ENCODE measurements around the gene ATP2A1.

ATP2A1 gene

GRCh38 chr16:28927815-28928214 lies 49.5 kb downstream of the ATP2A1 start:
- H3K27ac ChIP-seq (ENCODE audit: low read depth, low read length) = no peak overlapping the region
- no peak overlapping the region for H3K9ac ChIP-seq (ENCODE audit: low read depth, low read length)
- H3K9me3 ChIP-seq (ENCODE audit: insufficient read depth, low read depth, low read length) = no peaks in the 10 kb centered on the region
- H3K27me3 ChIP-seq (ENCODE audit: insufficient read depth, low read length) = no peaks in the 10 kb centered on the region
- no peak overlapping the region for H3K4me3 ChIP-seq (ENCODE audit: low read length)
- H3K4me1 ChIP-seq (ENCODE audit: insufficient read depth, low read length) = peaks cover 5% of the 10 kb centered on the region; the same call in 1 of the 2 replicates
- 80% methylated on average over 1 of the region's 1 CpG for WGBS
- H3K36me3 ChIP-seq (ENCODE audit: insufficient read depth, low read length) = no peaks in the 10 kb centered on the region

- Histone ChIP-seq H3K9ac (ENCODE audit: low read depth, low read length) (no peak overlapping the region), H3K27me3 (ENCODE audit: insufficient read depth, low read length) (no peaks in the 10 kb centered on the region), H3K4me3 (ENCODE audit: low read length) (no peak overlapping the region), H3K4me1 (ENCODE audit: insufficient read depth, low read length) (peaks cover 3% of the 10 kb centered on the region; the same call in 1 of the 2 replicates), H3K36me3 (ENCODE audit: insufficient read depth, low read length) (no peaks in the 10 kb centered on the region), H3K9me3 (ENCODE audit: insufficient read depth, low read depth, low read length) (no peaks in the 10 kb centered on the region), H3K27ac (ENCODE audit: low read depth, low read length) (no peak overlapping the region)
- WGBS = 90% methylated on average over 3 of the region's 3 CpGs
These were observed 51.9 kb downstream of the ATP2A1 start for GRCh38 chr16:28930203-28930602.

GRCh38 chr16:28930652-28931051 lies 52.4 kb downstream of the ATP2A1 start:
- no peak overlapping the region for H3K4me3 ChIP-seq (ENCODE audit: low read length)
- 0 out of 2 replicates have a peak overlapping the region, but pooled peaks have one; percentile 28 for H3K9ac ChIP-seq (ENCODE audit: low read depth, low read length)

GRCh38 chr16:28931801-28932225 lies 53.5 kb downstream of the ATP2A1 start, which contains the start of gene CD19:
Gene CD19, plus strand, starts transcription at chr16:28931971. Its CDS starts 30 bp downstream, at chr16:28932001.
- Histone ChIP-seq H3K27me3 (ENCODE audit: insufficient read depth, low read length) (no peaks in the 10 kb centered on the region), H3K4me1 (ENCODE audit: insufficient read depth, low read length) (peaks cover 3% of the 10 kb centered on the region; the same call in 1 of the 2 replicates), H3K27ac (ENCODE audit: low read depth, low read length) (0 out of 2 replicates have a peak within 1 kb of the TSS, but pooled peaks have one; percentile 35), H3K36me3 (ENCODE audit: insufficient read depth, low read length) (no peaks in the 10 kb centered on the region), H3K9me3 (ENCODE audit: insufficient read depth, low read depth, low read length) (no peaks in the 10 kb centered on the region), H3K4me3 (ENCODE audit: low read length) (no peak within 1 kb of the TSS), H3K9ac (ENCODE audit: low read depth, low read length) (0 out of 2 replicates have a peak within 1 kb of the TSS, but pooled peaks have one; percentile 28)
- 89% methylated on average over 8 of the region's 10 CpGs for WGBS

More at GRCh38 chr16:28930652-28931051, 52.4 kb downstream of the ATP2A1 start:
- 72% methylated on average over 3 of the region's 3 CpGs for WGBS
- H3K36me3 ChIP-seq (ENCODE audit: insufficient read depth, low read length) = no peaks in the 10 kb centered on the region
- no peaks in the 10 kb centered on the region for H3K27me3 ChIP-seq (ENCODE audit: insufficient read depth, low read length)
- no peaks in the 10 kb centered on the region for H3K9me3 ChIP-seq (ENCODE audit: insufficient read depth, low read depth, low read length)
- peaks cover 3% of the 10 kb centered on the region; the same call in 1 of the 2 replicates for H3K4me1 ChIP-seq (ENCODE audit: insufficient read depth, low read length)
- H3K27ac ChIP-seq (ENCODE audit: low read depth, low read length) = 0 out of 2 replicates have a peak overlapping the region, but pooled peaks have one; percentile 35

- 91% methylated on average over 20 of the region's 20 CpGs for WGBS
These were observed 54.3 kb downstream of the ATP2A1 start for GRCh38 chr16:28932339-28933141.

GRCh38 chr16:28933171-28933570 lies 54.9 kb downstream of the ATP2A1 start:
- Histone ChIP-seq H3K27me3 (ENCODE audit: insufficient read depth, low read length) (no peaks in the 10 kb centered on the region), H3K9ac (ENCODE audit: low read depth, low read length) (no peak overlapping the region), H3K4me1 (ENCODE audit: insufficient read depth, low read length) (peaks cover 3% of the 10 kb centered on the region; the same call in 1 of the 2 replicates), H3K36me3 (ENCODE audit: insufficient read depth, low read length) (no peaks in the 10 kb centered on the region), H3K27ac (ENCODE audit: low read depth, low read length) (no peak overlapping the region), H3K9me3 (ENCODE audit: insufficient read depth, low read depth, low read length) (no peaks in the 10 kb centered on the region), H3K4me3 (ENCODE audit: low read length) (no peak overlapping the region)
- 83% methylated on average over 8 of the region's 8 CpGs for WGBS

More at GRCh38 chr16:28932339-28933141, 54.3 kb downstream of the ATP2A1 start:
- no peaks in the 10 kb centered on the region for H3K9me3 ChIP-seq (ENCODE audit: insufficient read depth, low read depth, low read length)
- no peaks in the 10 kb centered on the region for H3K27me3 ChIP-seq (ENCODE audit: insufficient read depth, low read length)
- H3K36me3 ChIP-seq (ENCODE audit: insufficient read depth, low read length) = no peaks in the 10 kb centered on the region
- peaks cover 3% of the 10 kb centered on the region; the same call in 1 of the 2 replicates for H3K4me1 ChIP-seq (ENCODE audit: insufficient read depth, low read length)
- no peak overlapping the region for H3K9ac ChIP-seq (ENCODE audit: low read depth, low read length)
- H3K4me3 ChIP-seq (ENCODE audit: low read length) = no peak overlapping the region
- no peak overlapping the region for H3K27ac ChIP-seq (ENCODE audit: low read depth, low read length)

GRCh38 chr16:28935346-28935745 lies 57.1 kb downstream of the ATP2A1 start:
- Histone ChIP-seq H3K4me3 (ENCODE audit: low read length) (no peak overlapping the region), H3K9me3 (ENCODE audit: insufficient read depth, low read depth, low read length) (no peaks in the 10 kb centered on the region), H3K9ac (ENCODE audit: low read depth, low read length) (no peak overlapping the region), H3K27me3 (ENCODE audit: insufficient read depth, low read length) (no peaks in the 10 kb centered on the region), H3K27ac (ENCODE audit: low read depth, low read length) (no peak overlapping the region), H3K36me3 (ENCODE audit: insufficient read depth, low read length) (no peaks in the 10 kb centered on the region), H3K4me1 (ENCODE audit: insufficient read depth, low read length) (peaks cover 3% of the 10 kb centered on the region; the same call in 1 of the 2 replicates)
- WGBS = 85% methylated on average over 4 of the region's 4 CpGs

- no peaks in the 10 kb centered on the region for H3K27me3 ChIP-seq (ENCODE audit: insufficient read depth, low read length)
- H3K9ac ChIP-seq (ENCODE audit: low read depth, low read length) = no peak overlapping the region; the same call in 1 of the 2 replicates
- H3K4me3 ChIP-seq (ENCODE audit: low read length) = peak overlapping the region; percentile 41
- H3K9me3 ChIP-seq (ENCODE audit: insufficient read depth, low read depth, low read length) = no peaks in the 10 kb centered on the region
- H3K27ac ChIP-seq (ENCODE audit: low read depth, low read length) = no peak overlapping the region
- no peaks in the 10 kb centered on the region for H3K36me3 ChIP-seq (ENCODE audit: insufficient read depth, low read length)
- no peaks in the 10 kb centered on the region for H3K4me1 ChIP-seq (ENCODE audit: insufficient read depth, low read length)
- WGBS = 86% methylated on average over 36 of the region's 36 CpGs
These were observed 57.9 kb downstream of the ATP2A1 start for GRCh38 chr16:28935924-28936783.

GRCh38 chr16:28936784-28937155 lies 58.5 kb downstream of the ATP2A1 start:
- H3K27ac ChIP-seq (ENCODE audit: low read depth, low read length) = no peak overlapping the region
- 95% methylated on average over 26 of the region's 26 CpGs for WGBS
- no peaks in the 10 kb centered on the region for H3K27me3 ChIP-seq (ENCODE audit: insufficient read depth, low read length)
- H3K9ac ChIP-seq (ENCODE audit: low read depth, low read length) = no peak overlapping the region
- H3K4me3 ChIP-seq (ENCODE audit: low read length) = no peak overlapping the region
- no peaks in the 10 kb centered on the region for H3K4me1 ChIP-seq (ENCODE audit: insufficient read depth, low read length)
- no peaks in the 10 kb centered on the region for H3K36me3 ChIP-seq (ENCODE audit: insufficient read depth, low read length)
- H3K9me3 ChIP-seq (ENCODE audit: insufficient read depth, low read depth, low read length) = no peaks in the 10 kb centered on the region

- Histone ChIP-seq H3K27ac (ENCODE audit: low read depth, low read length) (no peak overlapping the region), H3K27me3 (ENCODE audit: insufficient read depth, low read length) (no peaks in the 10 kb centered on the region), H3K9ac (ENCODE audit: low read depth, low read length) (no peak overlapping the region), H3K4me3 (ENCODE audit: low read length) (no peak overlapping the region), H3K4me1 (ENCODE audit: insufficient read depth, low read length) (no peaks in the 10 kb centered on the region), H3K36me3 (ENCODE audit: insufficient read depth, low read length) (no peaks in the 10 kb centered on the region), H3K9me3 (ENCODE audit: insufficient read depth, low read depth, low read length) (no peaks in the 10 kb centered on the region)
- 89% methylated on average over 13 of the region's 14 CpGs for WGBS
These were observed 59.1 kb downstream of the ATP2A1 start for GRCh38 chr16:28937222-28937876.
